NCI-H526 (cell line): Measurements from ENCODE around the gene HAND1.

Experiments used
- DNase-seq, 2 experiments: peaks; one replicate each; lab custom pipeline; 2025; lab: John Stamatoyannopoulos, UW

Gene HAND1

GRCh38 chr5:154505567-154505966 lies 27.5 kb upstream of the HAND1 start:
- DNase-seq: peak in 1 of 2 experiments; percentile 31

DNA sequence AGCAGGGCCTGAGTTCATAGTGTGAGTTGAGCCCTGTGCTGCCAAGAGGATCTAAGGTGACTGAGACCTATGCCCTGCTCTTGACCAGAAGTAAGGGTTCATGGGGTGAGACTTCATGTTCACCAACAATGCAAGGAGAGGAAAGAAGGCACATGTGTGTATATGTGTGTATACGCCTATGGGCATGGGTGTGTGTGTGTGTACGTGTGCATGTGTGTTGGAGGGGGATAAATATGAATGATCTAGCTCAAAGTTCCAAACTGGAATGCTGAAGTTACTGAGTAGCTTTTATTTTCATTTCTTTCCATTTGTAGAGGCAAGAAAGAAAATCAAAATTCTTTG lies 25.6 kb upstream of the HAND1 start:
- DNase-seq: no peak

- DNase-seq: no peak
Observed at GRCh38 chr5:154502180-154502579, 24.2 kb upstream of the HAND1 start.

GRCh38 chr5:154501566-154501965 lies 23.5 kb upstream of the HAND1 start:
- no peak for DNase-seq

DNA sequence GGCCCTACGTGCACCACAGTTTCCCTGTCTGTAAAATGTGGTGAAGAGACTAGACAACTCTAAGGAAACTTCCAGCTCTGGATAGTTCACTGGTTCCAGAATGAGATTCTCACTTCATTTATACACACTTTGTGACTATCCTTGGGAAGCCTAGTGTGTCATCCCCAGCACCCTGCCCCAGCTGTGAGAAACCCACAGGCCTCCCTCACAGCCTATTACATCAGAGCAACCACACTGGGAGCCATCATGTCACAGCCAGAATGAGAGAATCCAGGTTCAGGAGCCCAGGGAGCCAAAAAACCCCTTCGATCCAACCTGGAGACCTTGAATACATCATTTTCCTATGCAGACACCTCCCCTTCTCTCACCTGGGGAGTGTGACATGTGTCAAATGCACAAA lies 21.0 kb upstream of the HAND1 start:
- no peak for DNase-seq

DNA sequence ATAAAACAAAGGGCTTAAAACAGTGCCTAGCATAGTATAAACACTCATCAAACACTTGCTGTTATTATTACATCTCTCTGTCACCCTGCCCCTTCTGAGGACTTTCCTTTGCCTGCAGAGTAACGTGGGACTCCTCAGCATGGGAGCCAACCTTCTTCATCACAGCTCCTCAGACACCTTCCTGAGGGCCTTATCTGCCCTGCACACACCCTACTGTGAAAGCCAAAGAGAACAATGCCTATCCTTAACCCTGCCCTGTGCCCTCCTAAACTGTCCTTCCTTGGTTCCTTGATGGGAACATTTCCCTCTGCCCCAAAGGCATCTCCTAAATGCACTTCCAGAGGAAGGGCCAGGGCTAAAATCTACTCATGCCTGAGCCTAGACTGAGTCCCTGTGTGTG lies 20.6 kb upstream of the HAND1 start:
- DNase-seq: no peak

DNA sequence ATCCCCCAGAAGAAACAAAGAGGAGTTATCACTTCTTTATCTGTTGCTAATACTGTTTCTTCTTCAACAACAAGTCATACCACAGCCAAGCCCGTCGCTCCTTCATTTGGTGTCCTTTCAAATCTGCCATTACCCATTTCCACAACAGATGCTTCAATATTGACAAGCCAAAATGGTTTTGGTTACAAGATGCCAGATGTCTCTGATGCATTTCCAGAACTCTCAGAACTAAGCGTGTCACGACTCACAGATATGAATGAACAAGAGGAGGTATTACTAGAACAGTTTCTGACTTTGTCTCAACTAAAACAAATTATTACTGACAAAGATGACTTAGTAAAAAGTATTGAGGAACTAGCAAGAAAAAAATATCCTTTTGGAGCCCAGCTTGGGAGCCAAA lies 16.0 kb upstream of the HAND1 start:
- no peak for DNase-seq

- DNase-seq: no peak
Observed at GRCh38 chr5:154493274-154493673, 15.2 kb upstream of the HAND1 start.

GRCh38 chr5:154491941-154492340 lies 13.9 kb upstream of the HAND1 start:
- no peak for DNase-seq

GRCh38 chr5:154487541-154487940 lies 9.5 kb upstream of the HAND1 start:
- no peak for DNase-seq

DNA sequence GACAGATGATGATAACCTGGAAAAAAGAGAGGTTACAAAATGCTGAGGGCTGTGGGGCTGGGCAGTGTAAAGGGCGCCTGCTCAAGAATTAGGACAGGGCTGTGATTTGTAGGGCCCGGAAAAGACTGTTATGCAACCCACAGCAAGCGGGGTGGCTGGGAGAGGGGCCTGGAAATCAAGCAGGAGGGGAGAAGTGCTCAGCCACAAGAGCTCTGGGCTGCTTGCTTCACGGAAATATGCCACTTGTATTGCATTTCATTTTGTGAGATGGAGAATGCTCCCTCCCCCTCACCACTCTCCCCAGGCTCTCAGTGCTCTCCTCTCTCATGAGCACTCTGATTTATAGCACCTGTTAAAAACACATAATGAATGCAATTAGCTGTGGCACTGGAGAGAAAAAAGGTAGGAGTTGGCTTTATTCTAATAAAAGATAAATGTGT lies 8.4 kb upstream of the HAND1 start:
- DNase-seq: no peak

DNA sequence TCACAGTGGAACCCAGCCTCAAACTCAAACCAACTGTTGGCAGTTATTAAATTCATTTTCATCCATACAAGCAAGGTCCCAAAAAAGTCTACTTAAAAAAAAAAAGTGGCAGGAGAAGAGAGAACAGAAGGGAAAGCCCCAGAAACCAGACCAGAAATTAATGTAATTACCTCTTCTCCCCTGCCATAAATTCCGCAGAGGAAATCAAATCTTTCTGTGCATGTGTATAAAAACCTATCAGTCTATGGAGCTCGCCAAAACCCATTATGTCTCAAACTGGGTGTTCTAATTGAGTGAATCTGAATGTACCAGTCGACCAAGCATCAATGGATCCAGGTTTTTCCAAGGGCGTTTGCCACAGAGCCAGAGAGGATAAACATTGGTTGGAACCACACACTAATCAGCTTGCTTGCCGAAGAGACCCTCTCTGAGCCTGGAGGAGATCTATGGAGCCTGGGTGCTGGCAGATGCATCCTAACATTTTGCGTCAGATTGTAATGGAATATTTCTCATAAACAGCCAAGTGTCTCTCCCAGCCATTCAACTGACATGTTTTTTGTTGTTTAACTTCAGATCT lies 7.9 kb upstream of the HAND1 start:
- no peak for DNase-seq

GRCh38 chr5:154485096-154485491 lies 7.1 kb upstream of the HAND1 start:
- no peak for DNase-seq

DNA sequence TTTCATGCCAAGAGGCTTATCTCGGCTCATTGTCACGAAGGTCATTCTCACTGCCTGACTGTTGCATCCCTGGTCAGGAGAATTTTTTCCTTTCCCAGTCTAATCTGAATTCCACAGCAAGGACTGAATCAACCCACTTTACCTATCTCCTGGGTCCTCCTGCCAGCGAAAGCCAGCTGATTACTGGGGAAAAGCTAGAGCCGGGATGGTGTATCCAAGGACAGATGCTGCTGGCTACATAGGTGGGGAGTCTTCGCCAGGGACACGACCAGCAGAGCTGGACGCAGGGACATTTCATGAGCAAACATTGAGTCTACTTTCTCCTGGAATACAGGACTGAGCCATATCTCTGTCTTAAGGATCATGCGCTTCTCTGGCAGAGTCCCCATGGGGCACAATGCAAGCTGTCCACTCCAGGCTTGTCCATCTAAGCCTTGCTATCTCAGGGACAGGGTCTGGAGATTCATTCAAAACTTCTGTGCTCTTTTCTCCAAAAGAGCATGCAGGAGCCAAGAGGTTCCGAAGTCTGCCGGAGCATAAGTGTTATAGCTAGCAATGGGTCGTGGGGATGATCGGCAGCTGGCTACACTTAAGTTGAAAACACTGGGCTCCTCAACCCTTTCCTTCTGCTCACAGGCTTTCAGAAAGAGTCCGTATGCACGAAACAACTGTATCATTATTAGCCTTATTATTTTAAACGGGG lies 6.5 kb upstream of the HAND1 start:
- no peak for DNase-seq

GRCh38 chr5:154483654-154484392 lies 5.8 kb upstream of the HAND1 start:
- DNase-seq: no peak

- peak in 1 of 2 experiments; percentile 22 for DNase-seq
Observed at GRCh38 chr5:154482528-154483449, 4.8 kb upstream of the HAND1 start.

GRCh38 chr5:154481584-154482381 lies 3.8 kb upstream of the HAND1 start:
- no peak for DNase-seq

- no peak for DNase-seq
Observed at GRCh38 chr5:154480847-154481246, 2.8 kb upstream of the HAND1 start.

- DNase-seq: no peak
Observed at GRCh38 chr5:154479944-154480750, 2.1 kb upstream of the HAND1 start.

- DNase-seq: peak in 1 of 2 experiments; percentile 37
Observed at GRCh38 chr5:154479160-154479943, 1.3 kb upstream of the HAND1 start.
